OCI-LY3 (cell line): ENCODE results near the gene CACNA1E.
A peak's percentile ranks its signal among the peaks of the same experiment; 100 is the strongest.

ENCODE experiments used
- H2AFZ ChIP-seq: fragments of 200-600, 300-600 bp; shearing (Covaris generic); 2 replicates; pipeline ENCODE4 v1.6.0; 2014; ENCODE audit warnings: antibody characterized with exemption, low read depth, low read length
- H3K27ac ChIP-seq: fragments of 200-600, 300-600 bp; sonication (generic); 2 replicates; pipeline ENCODE4 v1.5.1; 2014; ENCODE audit warnings: mild to moderate bottlenecking, low read length, moderate library complexity, mixed read lengths
- H3K27me3 ChIP-seq: fragments of 200-600, 300-600 bp; sonication (generic); 2 replicates; pipeline ENCODE4 v1.6.1; 2014; ENCODE audit warnings: low read depth, low read length, mixed read lengths
- H3K36me3 ChIP-seq: fragments of 200-600, 300-600 bp; sonication (generic); replicated peaks from 2 replicates; pipeline ENCODE3; 2014; ENCODE audit warnings: low read depth, low read length, mixed read lengths
- H3K4me1 ChIP-seq: fragments of 300-600, 200-600 bp; sonication (generic); 2 replicates; pipeline ENCODE4 v1.6.1; 2014; ENCODE audit warnings: low read length, mixed read lengths
- H3K4me2 ChIP-seq: fragments of 200-600, 300-600 bp; sonication (generic); 2 replicates; pipeline ENCODE4 v1.6.1; 2014; ENCODE audit warnings: low read length, mixed read lengths
- H3K4me3 ChIP-seq: fragments of 300-600, 200-600 bp; sonication (generic); 2 replicates; pipeline ENCODE4 v1.5.1; 2014; ENCODE audit warnings: antibody characterized with exemption, mild to moderate bottlenecking, low read length, moderate library complexity
- H3K79me2 ChIP-seq: fragments of 300-600, 200-600 bp; shearing (Covaris generic); 2 replicates; pipeline ENCODE4 v1.6.1; 2014; ENCODE audit warnings: mild to moderate bottlenecking, low read length, mixed read lengths
- H3K9ac ChIP-seq: fragments of 300-600, 200-600 bp; shearing (Covaris generic); 2 replicates; pipeline ENCODE4 v1.6.0; 2014; ENCODE audit warnings: mild to moderate bottlenecking, low read length, moderate library complexity
- H3K9me3 ChIP-seq: fragments of 200-600, 300-600 bp; shearing (Covaris generic); 2 replicates; pipeline ENCODE4 v1.6.1; 2014; ENCODE audit warnings: low read length, mixed read lengths; ENCODE audit not compliant: insufficient read depth
- H4K20me1 ChIP-seq: fragments of 200-600, 300-600 bp; sonication (generic); 2 replicates; pipeline ENCODE4 v1.6.1; 2016; ENCODE audit warnings: low read length, mixed read lengths; ENCODE audit not compliant: insufficient read depth
- CTCF ChIP-seq: fragments of 200-600, 300-600 bp; sonication (generic); IDR thresholded peaks from 2 replicates; pipeline ENCODE4 v1.5.1; 2014; ENCODE audit warnings: antibody characterized with exemption, low read length, low read depth
- EZH2phosphoT487 ChIP-seq: fragments of 200-600 bp; shearing (Covaris generic); IDR thresholded peaks from 2 replicates; pipeline ENCODE4 v1.6.1; 2018; ENCODE audit warnings: antibody characterized with exemption, mixed run types, low read depth

CACNA1E gene

GRCh38 chr1:181514298-181515290 is 31.3 kb downstream of the CACNA1E start:
- peaks cover 11% of the 10 kb centered on the region for H3K27me3 ChIP-seq
- H3K4me3 ChIP-seq: no peak overlapping the region
- no peak overlapping the region for H3K9ac ChIP-seq
- no peak overlapping the region; the same call in 1 of the 2 replicates for H2AFZ ChIP-seq
- no peaks in the 10 kb centered on the region for H4K20me1 ChIP-seq
- TF ChIP-seq EZH2phosphoT487 (no peak), CTCF (peak; percentile 20; the same call in 1 of the 2 replicates)
- no peaks in the 10 kb centered on the region for H3K36me3 ChIP-seq
- no peaks in the 10 kb centered on the region for H3K9me3 ChIP-seq
- H3K4me2 ChIP-seq: peak overlapping the region; percentile 54
- H3K79me2 ChIP-seq: no peaks in the 10 kb centered on the region
- no peak overlapping the region for H3K27ac ChIP-seq
- H3K4me1 ChIP-seq: peaks cover 19% of the 10 kb centered on the region

- Histone ChIP-seq H3K9ac (no peak overlapping the region), H4K20me1 (no peaks in the 10 kb centered on the region), H3K4me3 (no peak overlapping the region), H3K4me1 (peaks cover 19% of the 10 kb centered on the region), H3K27me3 (peaks cover 7% of the 10 kb centered on the region), H3K27ac (no peak overlapping the region), H3K9me3 (no peaks in the 10 kb centered on the region), H3K79me2 (no peaks in the 10 kb centered on the region), H2AFZ (no peak overlapping the region), H3K36me3 (no peaks in the 10 kb centered on the region), H3K4me2 (no peak overlapping the region)
- TF ChIP-seq CTCF (no peak), EZH2phosphoT487 (no peak)
These were observed 33.4 kb downstream of the CACNA1E start for GRCh38 chr1:181516706-181517105.

GRCh38 chr1:181517181-181517875 is 34.0 kb downstream of the CACNA1E start:
- Histone ChIP-seq H4K20me1 (no peaks in the 10 kb centered on the region), H3K9me3 (no peaks in the 10 kb centered on the region), H3K79me2 (no peaks in the 10 kb centered on the region), H3K4me1 (peaks cover 19% of the 10 kb centered on the region), H3K4me3 (no peak overlapping the region), H3K9ac (no peak overlapping the region), H3K27me3 (peaks cover 7% of the 10 kb centered on the region), H2AFZ (no peak overlapping the region), H3K27ac (no peak overlapping the region), H3K4me2 (no peak overlapping the region), H3K36me3 (no peaks in the 10 kb centered on the region)
- no peak for TF ChIP-seq EZH2phosphoT487
- no peak for TF ChIP-seq CTCF

- no peak overlapping the region for H3K4me2 ChIP-seq
- H3K36me3 ChIP-seq: no peaks in the 10 kb centered on the region
- no peaks in the 10 kb centered on the region for H4K20me1 ChIP-seq
- peaks cover 7% of the 10 kb centered on the region for H3K27me3 ChIP-seq
- no peak overlapping the region for H3K9ac ChIP-seq
- H3K4me3 ChIP-seq: no peak overlapping the region
- peaks cover 19% of the 10 kb centered on the region for H3K4me1 ChIP-seq
- TF ChIP-seq CTCF (no peak), EZH2phosphoT487 (no peak)
- no peaks in the 10 kb centered on the region for H3K79me2 ChIP-seq
- no peak overlapping the region for H3K27ac ChIP-seq
- no peaks in the 10 kb centered on the region for H3K9me3 ChIP-seq
- H2AFZ ChIP-seq: no peak overlapping the region
These were observed 34.8 kb downstream of the CACNA1E start for GRCh38 chr1:181518152-181518551.
